ENCODE results near the gene IFNL2.
A peak's percentile ranks its signal among the peaks of the same experiment; 100 is the strongest.
"Not testable (repeated sequence)": the region's sequence is repeated elsewhere in the genome, so short reads cannot be mapped to it uniquely, and the experiment has no call there.

Gene IFNL2

GRCh38 chr19:39268085-39268484 lies at the start of gene IFNL2:
Gene IFNL2, plus strand, starts transcription at chr19:39268396. Its CDS starts 173 bp downstream, at chr19:39268569.
- DNase-seq (ENCODE audit: low read depth in 2 of 2, low spot score in 1 of 2) = not testable (repeated sequence)

- DNase-seq (ENCODE audit: low read depth in 2 of 2, low spot score in 1 of 2) = not testable (repeated sequence)
These were observed 49.1 kb upstream of the IFNL2 start for GRCh38 chr19:39219108-39219507.

- DNase-seq (ENCODE audit: low read depth in 2 of 2, low spot score in 1 of 2) = no peak
These were observed 44.4 kb upstream of the IFNL2 start for GRCh38 chr19:39223703-39224279.

- no peak for DNase-seq (ENCODE audit: low read depth in 2 of 2, low spot score in 1 of 2)
These were observed 43.3 kb upstream of the IFNL2 start for GRCh38 chr19:39224910-39225309.

GRCh38 chr19:39230096-39230764 lies 38.0 kb upstream of the IFNL2 start:
- DNase-seq (ENCODE audit: low read depth in 2 of 2, low spot score in 1 of 2) = no peak

GRCh38 chr19:39232708-39233107 lies 35.5 kb upstream of the IFNL2 start:
- DNase-seq (ENCODE audit: low read depth in 2 of 2, low spot score in 1 of 2) = no peak

- DNase-seq (ENCODE audit: low read depth in 2 of 2, low spot score in 1 of 2) = peak in 1 of 2 donors; percentile 18
These were observed 31.7 kb upstream of the IFNL2 start for GRCh38 chr19:39236527-39236926.

GRCh38 chr19:39237200-39238184 lies 30.7 kb upstream of the IFNL2 start:
- peak in 1 of 2 donors; percentile 26 for DNase-seq (ENCODE audit: low read depth in 2 of 2, low spot score in 1 of 2)

GRCh38 chr19:39238209-39238608 lies 30.0 kb upstream of the IFNL2 start:
- no peak for DNase-seq (ENCODE audit: low read depth in 2 of 2, low spot score in 1 of 2)

- DNase-seq (ENCODE audit: low read depth in 2 of 2, low spot score in 1 of 2) = no peak
These were observed 29.3 kb upstream of the IFNL2 start for GRCh38 chr19:39238944-39239343.

- no peak for DNase-seq (ENCODE audit: low read depth in 2 of 2, low spot score in 1 of 2)
These were observed 27.8 kb upstream of the IFNL2 start for GRCh38 chr19:39240421-39240820.

GRCh38 chr19:39243741-39244140 lies 24.5 kb upstream of the IFNL2 start:
- not testable (repeated sequence) for DNase-seq (ENCODE audit: low read depth in 2 of 2, low spot score in 1 of 2)

- not testable (repeated sequence) for DNase-seq (ENCODE audit: low read depth in 2 of 2, low spot score in 1 of 2)
These were observed 23.6 kb upstream of the IFNL2 start, which contains the start of gene IFNL3 for GRCh38 chr19:39244410-39245100. Gene IFNL3, minus strand, starts transcription at chr19:39245006. Its CDS starts 39 bp downstream, at chr19:39244967.

- DNase-seq (ENCODE audit: low read depth in 2 of 2, low spot score in 1 of 2) = not testable (repeated sequence)
These were observed 23.0 kb upstream of the IFNL2 start for GRCh38 chr19:39245166-39245565.

- no peak for DNase-seq (ENCODE audit: low read depth in 2 of 2, low spot score in 1 of 2)
These were observed 21.1 kb upstream of the IFNL2 start for GRCh38 chr19:39246951-39247669.

GRCh38 chr19:39247701-39248664 lies 20.2 kb upstream of the IFNL2 start:
- no peak for DNase-seq (ENCODE audit: low read depth in 2 of 2, low spot score in 1 of 2)

GRCh38 chr19:39248806-39249205 lies 19.4 kb upstream of the IFNL2 start, which contains the start of gene IFNL4:
Gene IFNL4, minus strand, starts transcription at chr19:39248856.
- DNase-seq (ENCODE audit: low read depth in 2 of 2, low spot score in 1 of 2) = no peak

- no peak for DNase-seq (ENCODE audit: low read depth in 2 of 2, low spot score in 1 of 2)
These were observed 17.1 kb upstream of the IFNL2 start for GRCh38 chr19:39251081-39251480.

GRCh38 chr19:39251846-39252245 lies 16.4 kb upstream of the IFNL2 start:
- DNase-seq (ENCODE audit: low read depth in 2 of 2, low spot score in 1 of 2) = no peak

Measured in stimulated activated CD8-positive, alpha-beta memory T cell treated with anti-CD3 and anti-CD28 coated beads, Interleukin-4, amount 100 ng/mL, for 4 hours (primary cell).